Measurements from ENCODE around the gene FEZ2. TPM values are rescaled to one million over a fixed set of nuclear protein-coding genes. Genes with fewer than 3 reads are reported as not detected.

FEZ2 gene
- total and polyA plus RNA-seq, 9 of the 15 experiments (the other 6 are each of a cell fraction or from before 2014, with no cell fraction given): 9.9 to 35.5 (median 20.1) TPM

GRCh38 chr2:36559221-36559942, 38.6 kb downstream of the FEZ2 start:
- intact Hi-C loops (cut with micrococcal nuclease): no loop called here
- ATAC-seq: no peak
- no peak for TF ChIP-seq TAL1 (IDR thresholded peaks at IDR 0.05)
- Histone ChIP-seq H3K4me2 (ENCODE audit: insufficient read depth, low read length) (no peak overlapping the region), H4K20me1 (replicated peaks; ENCODE audit: control insufficient read depth, insufficient read depth, low read length) (no peaks in the 10 kb centered on the region), H3K4me3 (no peak overlapping the region), H3K36me3 (ENCODE audit: control insufficient read depth, insufficient read depth, low read length) (peaks cover 6% of the 10 kb centered on the region; the same call in 1 of the 3 replicates), H3K4me1 (replicated peaks in 1 of 2; ENCODE audit: control insufficient read depth in 2 of 2, insufficient read depth in 2 of 2, low read length in 2 of 2) (no peaks in the 10 kb centered on the region), H2AFZ (ENCODE audit: low read depth, low read length) (no peak overlapping the region), H3K9me3 (replicated peaks; ENCODE audit: control insufficient read depth, insufficient read depth, low read depth, low read length) (no peaks in the 10 kb centered on the region), H3K79me2 (ENCODE audit: control insufficient read depth, insufficient read depth, low read length) (no peaks in the 10 kb centered on the region), H3K9ac (ENCODE audit: insufficient read depth in 1 of 2, low read depth in 2 of 2, low read length in 2 of 2) (no peak overlapping the region), H3K27ac (ENCODE audit: extremely low read depth, low read depth, low read length) (no peak overlapping the region), H3K9me1 (ENCODE audit: control insufficient read depth, insufficient read depth, low read length) (no peaks in the 10 kb centered on the region), H3K27me3 (ENCODE audit: control insufficient read depth in 2 of 2, insufficient read depth in 2 of 2, low read length in 2 of 2) (no peaks in the 10 kb centered on the region)
- DNase-seq (ENCODE audit: extremely low read depth in 1 of 4, low spot score in 3 of 4): no peak
- no peak for FAIRE-seq
- CTCF ChIA-PET (ENCODE audit: low intra/inter-chr PET ratio): no interaction called here
- WGBS (ENCODE audit: insufficient coverage, low coverage, missing lambda C conversion rate): 84% methylated on average over 11 of the region's 11 CpGs
- no TSS peak for BruUV-seq (replicated peaks)
- POLR2A ChIA-PET: interaction anchor here (1.3 kb wide), 1 partner anchor 10 kb away, joined by 4 read pairs; no protein-coding TSS in a partner anchor
- in situ Hi-C loops (cut with MboI): no loop called here

- no TSS peak for BruUV-seq (replicated peaks)
- FAIRE-seq (no peak), ATAC-seq (no peak), DNase-seq (ENCODE audit: extremely low read depth in 1 of 4, low spot score in 3 of 4) (no peak)
- 83% methylated on average over 1 of the region's 1 CpG for WGBS (ENCODE audit: insufficient coverage, low coverage, missing lambda C conversion rate)
- Histone ChIP-seq H3K4me2 (ENCODE audit: insufficient read depth, low read length) (no peak overlapping the region), H4K20me1 (replicated peaks; ENCODE audit: control insufficient read depth, insufficient read depth, low read length) (no peaks in the 10 kb centered on the region), H3K9me3 (replicated peaks; ENCODE audit: control insufficient read depth, insufficient read depth, low read depth, low read length) (no peaks in the 10 kb centered on the region), H3K9me1 (ENCODE audit: control insufficient read depth, insufficient read depth, low read length) (no peaks in the 10 kb centered on the region), H3K4me1 (replicated peaks in 1 of 2; ENCODE audit: control insufficient read depth in 2 of 2, insufficient read depth in 2 of 2, low read length in 2 of 2) (no peaks in the 10 kb centered on the region), H3K79me2 (ENCODE audit: control insufficient read depth, insufficient read depth, low read length) (no peaks in the 10 kb centered on the region), H3K9ac (ENCODE audit: insufficient read depth in 1 of 2, low read depth in 2 of 2, low read length in 2 of 2) (no peak overlapping the region), H3K36me3 (ENCODE audit: control insufficient read depth, insufficient read depth, low read length) (peaks cover 10% of the 10 kb centered on the region; the same call in 1 of the 3 replicates), H3K4me3 (no peak overlapping the region), H2AFZ (ENCODE audit: low read depth, low read length) (no peak overlapping the region), H3K27ac (ENCODE audit: extremely low read depth, low read depth, low read length) (no peak overlapping the region), H3K27me3 (ENCODE audit: control insufficient read depth in 2 of 2, insufficient read depth in 2 of 2, low read length in 2 of 2) (no peaks in the 10 kb centered on the region)
- TF ChIP-seq RBM17 (IDR thresholded peaks at IDR 0.05; ENCODE audit: borderline replicate concordance, low read depth, low read length) (no peak), PCBP1 (IDR thresholded peaks at IDR 0.05; ENCODE audit: low read depth, low read length, poor library complexity, severe bottlenecking) (no peak), U2AF1 (optimal IDR thresholded peaks at IDR 0.05; ENCODE audit: low read depth, low read length) (no peak), ZNF253 (CRISPR knock-in tag; conservative IDR thresholded peaks at IDR 0.05) (no peak), CREB1 (IDR thresholded peaks at IDR 0.05) (no peak), CREB1 (CRISPR knock-in tag; IDR thresholded peaks at IDR 0.05) (no peak)
- intact Hi-C loops (cut with micrococcal nuclease) (no loop called here), in situ Hi-C loops (cut with MboI) (no loop called here)
- ChIA-PET POLR2A (no interaction called here), CTCF (ENCODE audit: low intra/inter-chr PET ratio) (no interaction called here)
Measured at GRCh38 chr2:36556842-36557241, 41.1 kb downstream of the FEZ2 start.

Measured in K562 (cell line).